SH-SY5Y (cell line): ENCODE data around the gene HS6ST2.

Experiments used
- GATA2 ChIP-seq: IDR thresholded peaks from 2 replicates; pipeline ENCODE4 v1.6.1; 2011; ENCODE audit warnings: mild to moderate bottlenecking, low read depth, low read length
- GATA3 ChIP-seq: IDR thresholded peaks from 2 replicates; pipeline ENCODE4 v1.6.1; 2011; ENCODE audit warnings: low read depth, mild to moderate bottlenecking, low read length, moderate library complexity

GRCh38 chrX:132954323-132954722, 4.1 kb downstream of the HS6ST2 start:
- TF ChIP-seq GATA3 (no peak), GATA2 (no peak)
